SJCRH30 (cell line): Measurements from ENCODE around the gene GNRHR. TPM values are rescaled to one million over a fixed set of nuclear protein-coding genes. Genes with fewer than 3 reads are reported as not detected.
"Not testable (repeated sequence)": the region's sequence is repeated elsewhere in the genome, so short reads cannot be mapped to it uniquely, and the experiment has no call there.

Experiments used
- DNase-seq, 2 experiments: peaks; one replicate each; pipeline ENCODE4 v3.0.0-alpha.2; 2015 to 2020
- H3K27ac ChIP-seq: fragments of 250-450 bp; sonication (Bioruptor Pico); 2 replicates; pipeline ENCODE4 v1.5.1; 2020; ENCODE audit warnings: mild to moderate bottlenecking, moderate library complexity
- H3K27me3 ChIP-seq: fragments of 250-450 bp; sonication (Bioruptor Pico); 2 replicates; pipeline ENCODE4 v1.5.1; 2020; ENCODE audit warnings: mild to moderate bottlenecking, moderate library complexity
- H3K36me3 ChIP-seq: fragments of 250-450 bp; sonication (Bioruptor Pico); 2 replicates; pipeline ENCODE4 v1.5.1; 2020; ENCODE audit warnings: mild to moderate bottlenecking, moderate library complexity
- H3K4me1 ChIP-seq: fragments of 250-450 bp; sonication (Bioruptor Pico); 2 replicates; pipeline ENCODE4 v1.5.1; 2020; ENCODE audit warnings: mild to moderate bottlenecking, moderate library complexity
- H3K4me3 ChIP-seq: fragments of 250-450 bp; sonication (Bioruptor Pico); 2 replicates; pipeline ENCODE4 v1.5.1; 2020; ENCODE audit warnings: mild to moderate bottlenecking, moderate library complexity
- H3K9me3 ChIP-seq: fragments of 250-450 bp; sonication (Bioruptor Pico); replicated peaks from 2 replicates; pipeline ENCODE4 v1.5.1; 2020; ENCODE audit warnings: mild to moderate bottlenecking, moderate library complexity
- total RNA-seq: library from RNA; depleted of rRNA; stranded (reverse); fragments of >200 nt; shearing (Covaris generic); gene quantifications from 2 replicates; pipeline ENCODE4 v1.2.3, GENCODE V29; 2014

The GNRHR gene
- total RNA-seq, 1 experiment from 2014 or later, result not detected

DNA sequence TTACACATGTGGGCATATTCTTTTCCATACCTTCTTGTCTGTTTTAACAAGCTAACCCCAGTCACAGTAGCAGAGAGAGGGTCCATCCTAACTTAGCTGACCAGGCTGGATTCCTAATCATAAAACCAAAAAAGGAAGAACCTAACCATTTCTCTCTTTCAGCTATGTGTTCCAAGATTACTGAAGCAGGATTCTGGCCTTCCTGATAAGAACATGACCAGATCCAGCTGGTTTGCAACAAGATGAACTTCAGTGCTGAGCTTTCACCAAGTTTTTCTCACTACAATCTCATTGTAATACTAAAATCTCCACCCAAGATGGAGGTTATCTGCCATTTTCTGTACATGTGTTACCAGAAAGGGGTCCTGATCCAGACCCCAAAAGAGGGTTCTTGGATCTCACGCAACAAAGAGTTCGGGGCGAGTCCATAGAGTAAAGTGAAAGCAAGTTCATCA is 32.8 kb downstream of the GNRHR start:
- no peak overlapping the region for H3K4me3 ChIP-seq
- peaks cover 6% of the 10 kb centered on the region for H3K4me1 ChIP-seq
- H3K9me3 ChIP-seq, result no peaks in the 10 kb centered on the region
- no peaks in the 10 kb centered on the region for H3K27me3 ChIP-seq
- peaks cover 13% of the 10 kb centered on the region; the same call in 1 of the 2 replicates for H3K36me3 ChIP-seq
- no peak overlapping the region for H3K27ac ChIP-seq
- DNase-seq, result no peak

- no peaks in the 10 kb centered on the region for H3K27me3 ChIP-seq
- no peak for DNase-seq
- H3K36me3 ChIP-seq, result peaks cover 13% of the 10 kb centered on the region; the same call in 1 of the 2 replicates
- H3K4me3 ChIP-seq, result no peak overlapping the region
- no peak overlapping the region for H3K27ac ChIP-seq
- no peaks in the 10 kb centered on the region for H3K9me3 ChIP-seq
- peaks cover 6% of the 10 kb centered on the region for H3K4me1 ChIP-seq
Observed at GRCh38 chr4:67719953-67720617, 34.1 kb downstream of the GNRHR start.

DNA sequence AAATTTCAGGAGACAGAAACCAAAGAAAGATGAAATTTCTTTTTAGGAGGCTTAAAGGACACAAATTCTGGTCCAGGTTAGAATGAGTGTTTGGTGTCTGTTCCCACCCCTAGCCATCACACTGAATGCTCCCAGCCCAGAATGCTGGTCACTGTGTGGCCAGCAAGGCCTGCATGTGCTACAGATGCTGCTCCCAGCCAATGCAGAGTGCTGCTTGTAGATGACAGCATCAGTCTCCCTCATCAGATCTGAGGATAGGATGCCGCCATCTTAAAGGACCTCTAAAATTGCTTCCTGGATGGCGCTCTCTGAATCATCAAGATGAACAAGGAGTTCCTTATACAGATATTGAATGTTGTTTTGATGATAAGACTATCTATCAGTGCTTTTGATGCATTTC is 35.3 kb downstream of the GNRHR start:
- Histone ChIP-seq H3K9me3 (no peaks in the 10 kb centered on the region), H3K4me3 (no peak overlapping the region), H3K4me1 (peaks cover 10% of the 10 kb centered on the region), H3K36me3 (peaks cover 13% of the 10 kb centered on the region; the same call in 1 of the 2 replicates), H3K27ac (no peak overlapping the region), H3K27me3 (no peaks in the 10 kb centered on the region)
- DNase-seq, result no peak

GRCh38 chr4:67717586-67717985 is 36.6 kb downstream of the GNRHR start:
- no peak for DNase-seq
- H3K27me3 ChIP-seq, result no peaks in the 10 kb centered on the region
- peaks cover 13% of the 10 kb centered on the region; the same call in 1 of the 2 replicates for H3K36me3 ChIP-seq
- peaks cover 10% of the 10 kb centered on the region for H3K4me1 ChIP-seq
- H3K4me3 ChIP-seq, result no peak overlapping the region
- H3K9me3 ChIP-seq, result no peaks in the 10 kb centered on the region
- no peak overlapping the region for H3K27ac ChIP-seq

GRCh38 chr4:67714955-67715354 is 39.2 kb downstream of the GNRHR start:
- no peak overlapping the region for H3K4me3 ChIP-seq
- DNase-seq, result peak; percentile 36 to 42
- H3K9me3 ChIP-seq, result no peaks in the 10 kb centered on the region
- peaks cover 4% of the 10 kb centered on the region; the same call in 1 of the 2 replicates for H3K4me1 ChIP-seq
- H3K27me3 ChIP-seq, result no peaks in the 10 kb centered on the region
- no peaks in the 10 kb centered on the region for H3K36me3 ChIP-seq
- peak overlapping the region; percentile 27; the same call in 1 of the 2 replicates for H3K27ac ChIP-seq

DNA sequence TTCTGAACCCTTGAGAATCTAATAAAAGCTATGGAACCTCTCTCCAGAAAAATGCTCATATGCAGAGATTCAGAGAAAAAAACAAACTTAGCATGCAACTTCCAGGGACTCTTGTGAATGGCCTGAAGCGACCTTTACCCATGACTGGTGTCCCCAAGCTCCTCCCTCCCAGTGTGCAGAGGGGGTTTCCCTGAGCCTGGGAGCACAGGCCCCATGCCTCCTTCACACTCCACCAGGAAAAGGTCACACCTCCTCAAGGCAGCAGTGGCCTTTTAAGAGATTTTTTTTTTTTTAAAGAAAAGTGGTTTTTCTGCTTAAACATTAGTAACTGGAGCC is 40.0 kb downstream of the GNRHR start:
- Histone ChIP-seq H3K27ac (no peak overlapping the region; the same call in 1 of the 2 replicates), H3K9me3 (no peaks in the 10 kb centered on the region)
- no peak for DNase-seq

GRCh38 chr4:67713529-67714247 is 40.5 kb downstream of the GNRHR start:
- H3K9me3 ChIP-seq, result no peaks in the 10 kb centered on the region
- no peak for DNase-seq
- H3K4me1 ChIP-seq, result peaks cover 4% of the 10 kb centered on the region; the same call in 1 of the 2 replicates
- H3K27ac ChIP-seq, result no peak overlapping the region
- H3K4me3 ChIP-seq, result no peak overlapping the region
- H3K36me3 ChIP-seq, result no peaks in the 10 kb centered on the region
- no peaks in the 10 kb centered on the region for H3K27me3 ChIP-seq

More for the DNA sequence above, 40.0 kb downstream of the GNRHR start:
- Histone ChIP-seq H3K4me1 (peaks cover 4% of the 10 kb centered on the region; the same call in 1 of the 2 replicates), H3K36me3 (no peaks in the 10 kb centered on the region), H3K27me3 (no peaks in the 10 kb centered on the region), H3K4me3 (no peak overlapping the region)

DNA sequence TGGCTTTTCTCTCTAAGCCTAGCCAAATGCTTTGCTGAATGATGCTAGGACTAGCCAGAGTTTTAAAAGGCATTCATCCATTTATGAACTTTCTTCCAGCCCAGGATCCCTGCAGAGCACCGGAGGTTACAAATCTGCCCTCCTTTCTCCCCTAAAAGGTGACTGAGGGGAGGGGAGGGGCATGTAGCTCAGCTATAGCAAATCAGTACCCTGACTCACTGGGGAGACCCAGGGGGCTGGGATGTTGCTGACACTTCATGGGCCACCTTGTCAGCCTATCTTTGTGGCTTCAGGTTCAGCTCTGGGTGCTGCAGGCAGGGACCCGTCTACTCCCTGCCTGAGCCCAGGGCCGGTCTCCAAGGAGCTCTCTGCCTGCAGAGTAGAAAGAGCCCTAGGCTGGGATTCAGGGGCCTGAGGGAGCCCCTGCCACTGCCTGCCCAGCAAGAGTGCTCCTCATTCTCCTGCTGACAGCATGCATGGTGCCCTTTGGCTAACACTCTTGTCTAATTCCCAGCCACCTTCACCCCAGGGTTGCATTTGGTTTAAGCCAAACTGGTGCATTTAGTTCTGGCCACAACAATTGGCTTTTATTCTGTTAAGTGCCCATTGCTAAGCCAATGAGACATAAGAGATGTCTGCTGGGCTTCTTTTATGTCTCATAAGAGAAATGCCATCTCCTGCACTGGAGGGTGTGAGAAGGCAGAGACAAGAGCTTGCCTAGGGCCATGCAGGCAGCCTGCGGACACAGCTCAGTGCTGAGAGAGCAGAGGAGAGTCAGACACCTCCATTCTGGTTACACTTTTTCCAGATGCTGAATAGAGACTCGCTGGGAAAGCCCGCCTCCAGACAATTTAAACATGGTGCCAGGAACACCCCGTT is 41.3 kb downstream of the GNRHR start:
- Histone ChIP-seq H3K4me1 (peaks cover 4% of the 10 kb centered on the region; the same call in 1 of the 2 replicates), H3K27me3 (no peaks in the 10 kb centered on the region), H3K4me3 (no peak overlapping the region), H3K27ac (no peak overlapping the region), H3K36me3 (no peaks in the 10 kb centered on the region), H3K9me3 (no peaks in the 10 kb centered on the region)
- no peak for DNase-seq

GRCh38 chr4:67712000-67712625 is 42.1 kb downstream of the GNRHR start:
- H3K9me3 ChIP-seq, result no peaks in the 10 kb centered on the region
- DNase-seq, result peak in 1 of 2 experiments; percentile 22
- H3K4me3 ChIP-seq, result no peak overlapping the region
- peaks cover 4% of the 10 kb centered on the region; the same call in 1 of the 2 replicates for H3K4me1 ChIP-seq
- no peaks in the 10 kb centered on the region for H3K27me3 ChIP-seq
- no peak overlapping the region for H3K27ac ChIP-seq
- 0 out of 2 replicates have a peak, but pooled peaks cover 1% of the 10 kb centered on the region for H3K36me3 ChIP-seq

DNA sequence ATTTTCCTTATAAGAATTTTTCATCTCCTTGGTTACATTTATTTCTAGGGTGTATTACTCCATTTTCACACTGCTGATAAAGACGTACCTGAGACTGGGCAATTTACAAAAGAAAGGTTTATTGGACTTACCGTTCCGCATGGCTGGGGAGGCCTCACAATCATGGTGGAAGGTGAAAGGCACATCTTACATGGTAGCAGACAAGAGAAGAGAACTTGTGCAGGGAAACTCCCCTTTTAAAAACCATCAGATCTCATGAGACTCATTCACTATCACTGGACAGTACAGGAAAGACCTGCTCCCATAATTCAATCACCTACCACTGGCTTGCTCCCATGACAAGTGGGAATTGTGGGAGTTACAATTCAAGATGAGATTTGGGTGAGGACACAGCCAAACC is 47.5 kb downstream of the GNRHR start:
- H3K36me3 ChIP-seq, H3K27me3 ChIP-seq, DNase-seq, H3K4me1 ChIP-seq, H3K27ac ChIP-seq, H3K4me3 ChIP-seq, H3K9me3 ChIP-seq: not testable (repeated sequence)

GRCh38 chr4:67704843-67705242 is 49.3 kb downstream of the GNRHR start:
- H3K36me3 ChIP-seq, result 0 out of 2 replicates have a peak, but pooled peaks cover 2% of the 10 kb centered on the region
- no peaks in the 10 kb centered on the region for H3K9me3 ChIP-seq
- H3K4me1 ChIP-seq, result peaks cover 4% of the 10 kb centered on the region
- DNase-seq, result no peak
- no peak overlapping the region for H3K27ac ChIP-seq
- no peaks in the 10 kb centered on the region for H3K27me3 ChIP-seq
- no peak overlapping the region for H3K4me3 ChIP-seq

DNA sequence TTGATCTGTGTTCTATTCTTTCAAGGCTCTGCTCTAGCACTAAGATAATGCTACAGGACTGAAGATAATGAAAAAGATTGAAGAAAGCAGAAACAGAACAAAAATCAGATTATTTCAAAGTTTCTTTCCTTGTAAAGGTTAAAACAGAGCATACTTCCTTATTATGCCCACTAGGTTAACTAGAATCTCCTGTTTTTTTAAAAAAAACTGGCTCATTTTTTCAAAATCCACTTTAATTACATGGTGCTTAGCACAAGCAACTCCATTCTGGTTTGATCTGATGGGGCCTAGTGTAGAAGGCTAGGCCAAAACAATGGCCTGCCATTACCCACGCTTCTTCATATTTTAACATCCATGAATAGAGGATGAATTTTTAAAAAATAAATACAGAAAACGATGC is 52.0 kb downstream of the GNRHR start:
- DNase-seq, result no peak
- H3K27ac ChIP-seq, result no peak overlapping the region
- H3K36me3 ChIP-seq, result peaks cover 3% of the 10 kb centered on the region; the same call in 1 of the 2 replicates
- peaks cover 4% of the 10 kb centered on the region for H3K4me1 ChIP-seq
- H3K27me3 ChIP-seq, result no peaks in the 10 kb centered on the region
- no peaks in the 10 kb centered on the region for H3K9me3 ChIP-seq
- H3K4me3 ChIP-seq, result peak overlapping the region; percentile 98; the same call in 1 of the 2 replicates

- Histone ChIP-seq H3K36me3 (peaks cover 6% of the 10 kb centered on the region; the same call in 1 of the 2 replicates), H3K27me3 (no peaks in the 10 kb centered on the region)
Observed at GRCh38 chr4:67701517-67701850, 52.7 kb downstream of the GNRHR start.

More at GRCh38 chr4:67701517-67701850, 52.7 kb downstream of the GNRHR start:
- Histone ChIP-seq H3K4me1 (peaks cover 4% of the 10 kb centered on the region), H3K4me3 (peak overlapping the region; percentile 98), H3K9me3 (no peaks in the 10 kb centered on the region), H3K27ac (peak overlapping the region; percentile 77)
- no peak for DNase-seq
